ENCODE measurements around the gene AGTRAP. TPM values are rescaled to one million over a fixed set of nuclear protein-coding genes. Genes with fewer than 3 reads are reported as not detected.

The AGTRAP gene
- total and polyA plus RNA-seq, 9 of the 15 experiments (the other 6 are each of a cell fraction or from before 2014, with no cell fraction given): 26.8 to 105 (median 57.5) TPM

DNA sequence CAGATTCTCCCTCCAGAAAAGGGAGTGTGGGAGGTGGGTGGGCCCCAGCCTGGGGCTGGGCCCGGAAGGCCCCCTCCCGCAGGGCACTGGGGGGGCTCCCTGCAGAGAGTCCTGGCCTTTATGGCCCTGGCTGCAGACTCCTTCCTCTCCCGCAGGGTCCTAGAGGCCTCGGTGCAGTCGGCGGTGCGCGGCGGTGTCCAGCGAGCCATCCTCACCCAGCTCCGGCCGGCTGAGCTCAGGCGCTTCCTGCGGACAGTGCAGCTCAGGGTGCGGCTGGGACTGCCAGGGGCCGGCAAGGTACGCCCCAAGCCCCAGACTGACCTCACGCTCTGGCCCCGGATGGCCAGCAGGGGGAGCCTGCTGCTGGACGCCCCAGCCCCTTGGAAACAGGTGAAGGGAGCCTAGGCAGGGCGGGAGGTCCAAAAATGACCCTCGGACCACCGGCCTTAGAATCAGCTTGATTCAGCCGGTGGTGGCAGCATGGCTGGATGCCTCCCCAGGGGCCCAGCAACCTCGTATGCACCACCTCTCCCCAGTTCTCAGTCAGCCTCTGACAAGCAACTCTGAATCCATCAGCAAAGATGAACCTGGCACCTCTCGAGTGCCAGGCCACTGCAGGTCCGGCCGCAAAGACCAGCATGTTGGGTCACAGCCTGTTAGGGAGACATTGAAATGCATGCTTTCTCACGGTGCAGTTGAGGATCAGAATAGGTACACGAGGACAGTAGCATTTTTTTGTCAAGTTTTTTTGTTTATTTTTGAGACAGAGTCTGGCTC is 49.2 kb downstream of the AGTRAP start (continued):
- TF ChIP-seq, protein P1, sequence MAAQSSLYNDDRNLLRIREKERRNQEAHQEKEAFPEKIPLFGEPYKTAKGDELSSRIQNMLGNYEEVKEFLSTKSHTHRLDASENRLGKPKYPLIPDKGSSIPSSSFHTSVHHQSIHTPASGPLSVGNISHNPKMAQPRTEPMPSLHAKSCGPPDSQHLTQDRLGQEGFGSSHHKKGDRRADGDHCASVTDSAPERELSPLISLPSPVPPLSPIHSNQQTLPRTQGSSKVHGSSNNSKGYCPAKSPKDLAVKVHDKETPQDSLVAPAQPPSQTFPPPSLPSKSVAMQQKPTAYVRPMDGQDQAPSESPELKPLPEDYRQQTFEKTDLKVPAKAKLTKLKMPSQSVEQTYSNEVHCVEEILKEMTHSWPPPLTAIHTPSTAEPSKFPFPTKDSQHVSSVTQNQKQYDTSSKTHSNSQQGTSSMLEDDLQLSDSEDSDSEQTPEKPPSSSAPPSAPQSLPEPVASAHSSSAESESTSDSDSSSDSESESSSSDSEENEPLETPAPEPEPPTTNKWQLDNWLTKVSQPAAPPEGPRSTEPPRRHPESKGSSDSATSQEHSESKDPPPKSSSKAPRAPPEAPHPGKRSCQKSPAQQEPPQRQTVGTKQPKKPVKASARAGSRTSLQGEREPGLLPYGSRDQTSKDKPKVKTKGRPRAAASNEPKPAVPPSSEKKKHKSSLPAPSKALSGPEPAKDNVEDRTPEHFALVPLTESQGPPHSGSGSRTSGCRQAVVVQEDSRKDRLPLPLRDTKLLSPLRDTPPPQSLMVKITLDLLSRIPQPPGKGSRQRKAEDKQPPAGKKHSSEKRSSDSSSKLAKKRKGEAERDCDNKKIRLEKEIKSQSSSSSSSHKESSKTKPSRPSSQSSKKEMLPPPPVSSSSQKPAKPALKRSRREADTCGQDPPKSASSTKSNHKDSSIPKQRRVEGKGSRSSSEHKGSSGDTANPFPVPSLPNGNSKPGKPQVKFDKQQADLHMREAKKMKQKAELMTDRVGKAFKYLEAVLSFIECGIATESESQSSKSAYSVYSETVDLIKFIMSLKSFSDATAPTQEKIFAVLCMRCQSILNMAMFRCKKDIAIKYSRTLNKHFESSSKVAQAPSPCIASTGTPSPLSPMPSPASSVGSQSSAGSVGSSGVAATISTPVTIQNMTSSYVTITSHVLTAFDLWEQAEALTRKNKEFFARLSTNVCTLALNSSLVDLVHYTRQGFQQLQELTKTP (IDR thresholded peaks at IDR 0.05; ENCODE audit: low read depth in 1 of 2, partially characterized antibody in 2 of 2): no peak
- no peak for TF ChIP-seq KDM2B (CRISPR knock-in tag; IDR thresholded peaks at IDR 0.05)
- no peak for TF ChIP-seq TEAD4 (IDR thresholded peaks at IDR 0.05; ENCODE audit: low read length)
- no peak for TF ChIP-seq TEAD4 (CRISPR knock-in tag; IDR thresholded peaks at IDR 0.05; ENCODE audit: borderline replicate concordance)
- no peak for TF ChIP-seq FOXA1 (IDR thresholded peaks at IDR 0.05; ENCODE audit: borderline replicate concordance)
- TF ChIP-seq ZNF75A (CRISPR knock-in tag; IDR thresholded peaks at IDR 0.05): 0 out of 2 replicates have a peak, but pooled peaks have one; percentile 7
- TF ChIP-seq MAFK (IDR thresholded peaks at IDR 0.05; ENCODE audit: low read length): 0 out of 2 replicates have a peak, but pooled peaks have one; percentile 5
- TF ChIP-seq CHCHD3 (CRISPR knock-in tag; IDR thresholded peaks at IDR 0.05): no peak
- TF ChIP-seq RB1 (IDR thresholded peaks at IDR 0.05; ENCODE audit: low read depth): peak; percentile 86
- TF ChIP-seq SMAD2 (IDR thresholded peaks at IDR 0.05; ENCODE audit: low read depth, low read length): no peak
- no peak for TF ChIP-seq BRF1 (IDR thresholded peaks at IDR 0.05; ENCODE audit: borderline replicate concordance, extremely low read depth, insufficient read length)
- TF ChIP-seq CREB1 (IDR thresholded peaks at IDR 0.05): no peak
- TF ChIP-seq CREB1 (CRISPR knock-in tag; IDR thresholded peaks at IDR 0.05): peak; percentile 67; the same call in 1 of the 2 replicates
- 0 out of 2 replicates have a peak, but pooled peaks have one; percentile 22 for TF ChIP-seq ZNF695 (CRISPR knock-in tag; IDR thresholded peaks at IDR 0.05)
- TF ChIP-seq, protein P2, sequence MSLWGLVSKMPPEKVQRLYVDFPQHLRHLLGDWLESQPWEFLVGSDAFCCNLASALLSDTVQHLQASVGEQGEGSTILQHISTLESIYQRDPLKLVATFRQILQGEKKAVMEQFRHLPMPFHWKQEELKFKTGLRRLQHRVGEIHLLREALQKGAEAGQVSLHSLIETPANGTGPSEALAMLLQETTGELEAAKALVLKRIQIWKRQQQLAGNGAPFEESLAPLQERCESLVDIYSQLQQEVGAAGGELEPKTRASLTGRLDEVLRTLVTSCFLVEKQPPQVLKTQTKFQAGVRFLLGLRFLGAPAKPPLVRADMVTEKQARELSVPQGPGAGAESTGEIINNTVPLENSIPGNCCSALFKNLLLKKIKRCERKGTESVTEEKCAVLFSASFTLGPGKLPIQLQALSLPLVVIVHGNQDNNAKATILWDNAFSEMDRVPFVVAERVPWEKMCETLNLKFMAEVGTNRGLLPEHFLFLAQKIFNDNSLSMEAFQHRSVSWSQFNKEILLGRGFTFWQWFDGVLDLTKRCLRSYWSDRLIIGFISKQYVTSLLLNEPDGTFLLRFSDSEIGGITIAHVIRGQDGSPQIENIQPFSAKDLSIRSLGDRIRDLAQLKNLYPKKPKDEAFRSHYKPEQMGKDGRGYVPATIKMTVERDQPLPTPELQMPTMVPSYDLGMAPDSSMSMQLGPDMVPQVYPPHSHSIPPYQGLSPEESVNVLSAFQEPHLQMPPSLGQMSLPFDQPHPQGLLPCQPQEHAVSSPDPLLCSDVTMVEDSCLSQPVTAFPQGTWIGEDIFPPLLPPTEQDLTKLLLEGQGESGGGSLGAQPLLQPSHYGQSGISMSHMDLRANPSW (CRISPR knock-in tag; IDR thresholded peaks at IDR 0.05): no peak; the same call in 1 of the 2 replicates
- TF ChIP-seq EWSR1 (IDR thresholded peaks at IDR 0.05; ENCODE audit: borderline replicate concordance, low read depth, partially characterized antibody): no peak
- TF ChIP-seq DMBX1 (CRISPR knock-in tag; IDR thresholded peaks at IDR 0.05; ENCODE audit: borderline replicate concordance): 0 out of 2 replicates have a peak, but pooled peaks have one; percentile 50
- TF ChIP-seq ZBTB17 (CRISPR knock-in tag; IDR thresholded peaks at IDR 0.05): peak; percentile 69
- TF ChIP-seq TRIM28 (IDR thresholded peaks at IDR 0.05): peak; percentile 74; the same call in 1 of the 2 replicates
- TF ChIP-seq ZNF274 (IDR thresholded peaks at IDR 0.05; ENCODE audit: borderline replicate concordance, low read depth, low read length): no peak
- 0 out of 2 replicates have a peak, but pooled peaks have one; percentile 21 for TF ChIP-seq ZEB2 (IDR thresholded peaks at IDR 0.05)
- no peak; the same call in 1 of the 2 replicates for TF ChIP-seq PML (IDR thresholded peaks at IDR 0.05; ENCODE audit: low read length)
- TF ChIP-seq ARID2 (IDR thresholded peaks at IDR 0.05): no peak
